IMR-90 (cell line): ENCODE results near the gene TSSC4. TPM values are rescaled to one million over a fixed set of nuclear protein-coding genes. Genes with fewer than 3 reads are reported as not detected.

Experiments
- ATAC-seq: fragments of 200-7000 bp; cut with Tn5 transposase; 2 replicates; pipeline ENCODE4 v1.9.1; 2020; ENCODE audit warnings: low read depth, mild to moderate bottlenecking, moderate library complexity
- BruUV-seq: library from RNA; stranded (reverse); fragments of 400-500 nt; replicated peaks from 2 replicates; lab custom pipeline; 2021; lab: Mats Ljungman, UMichigan
- CTCF ChIA-PET: fragments of 300-600 bp; formaldehyde crosslinking; extraction: SDS; loops from one replicate; lab custom pipeline; 2021; ENCODE audit warnings: antibody characterized with exemption; lab: Yijun Ruan, JAX
- POLR2A ChIA-PET: fragments of 300-600 bp; sonication (Branson Sonifier 250); formaldehyde crosslinking; loops from one replicate; lab custom pipeline; 2022; ENCODE audit warnings: antibody characterized with exemption; ENCODE audit not compliant: unreplicated experiment; lab: Charles Lee
- DNase-seq: peaks from one replicate; pipeline ENCODE4 v3.0.0; 2013
- H2AFZ ChIP-seq: replicated peaks from 2 replicates; pipeline ENCODE3; 2013; ENCODE audit warnings: low read length, mild to moderate bottlenecking; ENCODE audit not compliant: poor library complexity
- H2AK5ac ChIP-seq: 2 replicates; pipeline ENCODE4 v1.6.1; 2013; ENCODE audit warnings: low read depth, low read length, inconsistent platforms
- H2AK9ac ChIP-seq: replicated peaks from 2 replicates; pipeline ENCODE3; 2013; ENCODE audit warnings: mild to moderate bottlenecking, low read depth, low read length, moderate library complexity; ENCODE audit not compliant: poor library complexity
- H2BK120ac ChIP-seq: 2 replicates; pipeline ENCODE4 v1.6.1; 2013; ENCODE audit warnings: low read depth, low read length, inconsistent platforms
- H2BK15ac ChIP-seq: 3 replicates; pipeline ENCODE4 v1.6.1; 2013; ENCODE audit warnings: low read depth, low read length, inconsistent platforms
- H2BK20ac ChIP-seq: 2 replicates; pipeline ENCODE4 v1.6.1; 2013; ENCODE audit warnings: low read depth, mild to moderate bottlenecking, inconsistent platforms, low read length, moderate library complexity
- H2BK5ac ChIP-seq: 2 replicates; pipeline ENCODE4 v1.6.1; 2013; ENCODE audit warnings: mild to moderate bottlenecking, low read depth, low read length, inconsistent platforms; ENCODE audit not compliant: poor library complexity, severe bottlenecking
- H3K14ac ChIP-seq: replicated peaks from 2 replicates; pipeline ENCODE4 v1.6.1; 2013; ENCODE audit warnings: low read depth, low read length, inconsistent platforms
- H3K18ac ChIP-seq: 2 replicates; pipeline ENCODE4 v1.6.1; 2013; ENCODE audit warnings: low read depth, low read length, control low read depth
- H3K23ac ChIP-seq: 2 replicates; pipeline ENCODE4 v1.6.1; 2013; ENCODE audit warnings: low read depth, low read length, inconsistent platforms
- H3K27ac ChIP-seq: 2 replicates; pipeline ENCODE4 v1.5.1; 2013; ENCODE audit warnings: mild to moderate bottlenecking, control low read depth, low read length; ENCODE audit not compliant: insufficient read depth
- H3K27me3 ChIP-seq: 2 replicates; pipeline ENCODE4 v1.6.1; 2013; ENCODE audit warnings: low read length; ENCODE audit not compliant: control insufficient read depth, insufficient read depth
- H3K36me3 ChIP-seq: 2 replicates; pipeline ENCODE4 v1.6.1; 2013; ENCODE audit warnings: low read length, mixed read lengths; ENCODE audit not compliant: control insufficient read depth, insufficient read depth
- H3K4ac ChIP-seq: 2 replicates; pipeline ENCODE4 v1.6.1; 2013; ENCODE audit warnings: low read depth, low read length, inconsistent platforms
- H3K4me1 ChIP-seq: 2 replicates; pipeline ENCODE4 v1.6.1; 2013; ENCODE audit warnings: low read length, mixed read lengths; ENCODE audit not compliant: control insufficient read depth, insufficient read depth
- H3K4me2 ChIP-seq: 2 replicates; pipeline ENCODE4 v1.6.1; 2013; ENCODE audit warnings: low read depth, mild to moderate bottlenecking, control low read depth, low read length, moderate library complexity
- H3K4me3 ChIP-seq: 2 replicates; pipeline ENCODE4 v1.5.1; 2013; ENCODE audit warnings: low read depth, mild to moderate bottlenecking, control low read depth, low read length, moderate library complexity; ENCODE audit not compliant: insufficient read depth
- H3K56ac ChIP-seq: 2 replicates; pipeline ENCODE4 v1.6.1; 2013; ENCODE audit warnings: low read length, inconsistent platforms; ENCODE audit not compliant: insufficient read depth; ENCODE audit errors: extremely low read depth
- H3K79me1 ChIP-seq, 2 experiments: 2 replicates each; pipeline ENCODE4 v1.6.1; 2013; ENCODE audit warnings: low read length in 2 of 2, inconsistent platforms in 1 of 2, low read depth in 1 of 2
- H3K9ac ChIP-seq: 2 replicates; pipeline ENCODE4 v1.6.1; 2013; ENCODE audit warnings: low read depth, low read length, control low read depth
- H3K9me1 ChIP-seq: 2 replicates; pipeline ENCODE4 v1.6.1; 2013; ENCODE audit warnings: low read length, inconsistent platforms; ENCODE audit not compliant: insufficient read depth
- H3K9me3 ChIP-seq: 2 replicates; pipeline ENCODE4 v1.6.1; 2013; ENCODE audit warnings: low read length; ENCODE audit not compliant: control insufficient read depth, insufficient read depth
- H4K20me1 ChIP-seq: 2 replicates; pipeline ENCODE4 v1.6.1; 2013; ENCODE audit warnings: low read length, inconsistent platforms; ENCODE audit not compliant: insufficient read depth
- H4K5ac ChIP-seq: 2 replicates; pipeline ENCODE4 v1.6.1; 2013; ENCODE audit warnings: mild to moderate bottlenecking, low read depth, low read length, control low read depth
- H4K8ac ChIP-seq, 2 experiments: 2 replicates each; pipeline ENCODE4 v1.6.1; 2013; ENCODE audit warnings: low read depth in 2 of 2, low read length in 2 of 2, control low read depth in 1 of 2, inconsistent platforms in 1 of 2
- H4K91ac ChIP-seq: 2 replicates; pipeline ENCODE4 v1.6.1; 2013; ENCODE audit warnings: low read depth, low read length, inconsistent platforms; ENCODE audit not compliant: insufficient read depth
- BHLHE40 ChIP-seq: fragments of 150-350 bp; IDR thresholded peaks from 2 replicates; pipeline ENCODE4 v1.6.1; 2016; ENCODE audit warnings: mild to moderate bottlenecking, low read depth, low read length
- CEBPB ChIP-seq: IDR thresholded peaks from 2 replicates; pipeline ENCODE4 v1.6.1; 2012; ENCODE audit warnings: low read depth, low read length, improper control_type of control experiment
- CHD1 ChIP-seq: IDR thresholded peaks from 2 replicates; pipeline ENCODE4 v1.6.1; 2012; ENCODE audit warnings: low read depth, low read length, improper control_type of control experiment
- CTCF ChIP-seq: conservative IDR thresholded peaks from 2 replicates; pipeline ENCODE4 v1.5.1; 2012; ENCODE audit warnings: mild to moderate bottlenecking, low read depth, low read length, improper control_type of control experiment
- ELK1 ChIP-seq: fragments of 150-350 bp; IDR thresholded peaks from 2 replicates; pipeline ENCODE4 v1.6.1; 2016; ENCODE audit warnings: low read depth, mild to moderate bottlenecking, low read length, moderate library complexity, borderline replicate concordance
- FOS ChIP-seq: fragments of 150-350 bp; IDR thresholded peaks from 2 replicates; pipeline ENCODE4 v1.6.1; 2016; ENCODE audit warnings: low read depth, low read length
- MAFK ChIP-seq: IDR thresholded peaks from 2 replicates; pipeline ENCODE4 v1.6.1; 2012; ENCODE audit warnings: low read depth, low read length, improper control_type of control experiment
- MAZ ChIP-seq: IDR thresholded peaks from 2 replicates; pipeline ENCODE4 v1.6.1; 2012; ENCODE audit warnings: low read depth, mild to moderate bottlenecking, low read length, improper control_type of control experiment, moderate library complexity, borderline replicate concordance
- MXI1 ChIP-seq: IDR thresholded peaks from 2 replicates; pipeline ENCODE4 v1.6.1; 2012; ENCODE audit warnings: low read depth, mild to moderate bottlenecking, low read length, moderate library complexity, borderline replicate concordance
- NFE2L2 ChIP-seq: fragments of 150-350 bp; IDR thresholded peaks from 2 replicates; pipeline ENCODE4 v1.6.1; 2016; ENCODE audit warnings: low read depth, mild to moderate bottlenecking, low read length
- POLR2A ChIP-seq: IDR thresholded peaks from 2 replicates; pipeline ENCODE4 v1.6.1; 2012; ENCODE audit warnings: mild to moderate bottlenecking, low read depth, low read length
- RAD21 ChIP-seq: IDR thresholded peaks from 2 replicates; pipeline ENCODE4 v1.6.1; 2012; ENCODE audit warnings: low read length, improper control_type of control experiment
- RCOR1 ChIP-seq: IDR thresholded peaks from 2 replicates; pipeline ENCODE4 v1.6.1; 2012; ENCODE audit warnings: mild to moderate bottlenecking, low read length, improper control_type of control experiment; ENCODE audit not compliant: insufficient replicate concordance
- RFX5 ChIP-seq: IDR thresholded peaks from 2 replicates; pipeline ENCODE4 v1.8.0; 2012; ENCODE audit warnings: low read depth, mild to moderate bottlenecking, low read length, moderate library complexity
- SMC3 ChIP-seq: fragments of 150-350 bp; IDR thresholded peaks from 2 replicates; pipeline ENCODE4 v1.6.1; 2016; ENCODE audit warnings: low read depth, mild to moderate bottlenecking, antibody characterized with exemption, low read length, moderate library complexity
- USF2 ChIP-seq: fragments of 150-350 bp; IDR thresholded peaks from 2 replicates; pipeline ENCODE4 v1.6.1; 2017; ENCODE audit warnings: mild to moderate bottlenecking, antibody characterized with exemption, low read length, low read depth
- WGBS, 2 experiments: methylation state at CpG; one replicate each; pipeline versions ENCODE4 v1.1.5 to v1.1.7; 2013; ENCODE audit warnings: missing lambda C conversion rate in 2 of 2; ENCODE audit not compliant: insufficient read length in 1 of 2; ENCODE audit errors: extremely low coverage in 2 of 2; 5-methylcytosine and 5-hydroxymethylcytosine counted together
- dilution Hi-C: fragments of 300-500 bp; cut with HindIII; formaldehyde crosslinking; loops from one replicate; pipeline ENCODE4 v1.14.3; 2018; ENCODE audit warnings: low sequenced_read_pairs; ENCODE audit not compliant: unreplicated experiment
- in situ Hi-C: fragments of 300-500 bp; cut with MboI; formaldehyde crosslinking; loops from 3 replicates; pipeline ENCODE4 v1.14.3; 2019; ENCODE audit warnings: low sequenced_read_pairs, inconsistent platforms, mixed read lengths
- intact Hi-C: fragments of 100-400 bp; cut with micrococcal nuclease; formaldehyde crosslinking; loops from 2 replicates; pipeline ENCODE4 v1.10.0; 2022
- polyA plus RNA-seq, 3 experiments: library from polyadenylated mRNA; depleted of rRNA; stranded (reverse); fragments of >200 nt; gene quantifications; 2 replicates each; pipeline ENCODE4 v1.2.3, GENCODE V29; 2012; ENCODE audit warnings: low replicate concordance in 1 of 3
- total RNA-seq: library from RNA; depleted of rRNA; stranded (reverse); fragments of >200 nt; gene quantifications from 2 replicates; pipeline ENCODE4 v1.2.3, GENCODE V29; 2012

TSSC4 gene
- total and polyA plus RNA-seq, 2 of the 4 experiments (the other 2 are of a cell fraction), result 34.9 to 40.0 TPM

GRCh38 chr11:2396471-2396870 is 4.1 kb upstream of the TSSC4 start:
- H3K56ac ChIP-seq, result no peak overlapping the region
- no peak overlapping the region for H4K91ac ChIP-seq
- no peak overlapping the region for H3K14ac ChIP-seq
- H3K23ac ChIP-seq, result no peak overlapping the region
- in situ Hi-C loops, result no loop called here
- H3K4me3 ChIP-seq, result no peak overlapping the region
- dilution Hi-C loops, result no loop called here
- H2AFZ ChIP-seq, result no peak overlapping the region
- H3K27me3 ChIP-seq, result no peaks in the 10 kb centered on the region
- H4K8ac ChIP-seq, result no peak overlapping the region
- no peaks in the 10 kb centered on the region for H3K9me1 ChIP-seq
- peaks cover 9% of the 10 kb centered on the region; the same call in 1 of the 2 replicates for H4K20me1 ChIP-seq
- BruUV-seq, result no TSS peak
- DNase-seq, result no peak
- ChIA-PET POLR2A (no interaction called here), CTCF (no interaction called here)
- no peak overlapping the region for H4K5ac ChIP-seq
- no peak overlapping the region for H2BK5ac ChIP-seq
- H3K4me1 ChIP-seq, result peaks cover 5% of the 10 kb centered on the region
- WGBS, 2 experiments, result 93% methylated on average over 20 of the region's 26 CpGs; no CpG with 5 or more reads in 1 of the 2 experiments
- H3K9me3 ChIP-seq, result no peaks in the 10 kb centered on the region
- peaks cover 52% of the 10 kb centered on the region for H3K36me3 ChIP-seq
- no peak overlapping the region for H3K18ac ChIP-seq
- ATAC-seq, result no peak
- H3K79me1 ChIP-seq, result peaks cover 11 to 27% of the 10 kb centered on the region in 2 experiments
- no peak overlapping the region for H3K4me2 ChIP-seq
- TF ChIP-seq CHD1 (no peak), FOS (no peak), ELK1 (no peak), NFE2L2 (no peak), BHLHE40 (no peak), MXI1 (no peak), RCOR1 (no peak), RFX5 (no peak), CEBPB (no peak), SMC3 (no peak), RAD21 (no peak), POLR2A (no peak), MAFK (no peak), USF2 (no peak), CTCF (no peak), MAZ (no peak)
- H2AK9ac ChIP-seq, result no peak overlapping the region
- no peak overlapping the region for H2BK20ac ChIP-seq
- no peak overlapping the region for H3K27ac ChIP-seq
- H2AK5ac ChIP-seq, result no peak overlapping the region
- no peak overlapping the region for H3K9ac ChIP-seq
- H2BK15ac ChIP-seq, result no peak overlapping the region
- H3K4ac ChIP-seq, result no peak overlapping the region
- intact Hi-C loops, result no loop called here
- H2BK120ac ChIP-seq, result no peak overlapping the region
